ENCODE measurements around the gene LAMC2. TPM values are rescaled to one million over a fixed set of nuclear protein-coding genes. Genes with fewer than 3 reads are reported as not detected.
A peak's percentile ranks its signal among the peaks of the same experiment; 100 is the strongest.

The LAMC2 gene
- total RNA-seq, 1 donor from 2014 or later: 14.8 TPM

DNA sequence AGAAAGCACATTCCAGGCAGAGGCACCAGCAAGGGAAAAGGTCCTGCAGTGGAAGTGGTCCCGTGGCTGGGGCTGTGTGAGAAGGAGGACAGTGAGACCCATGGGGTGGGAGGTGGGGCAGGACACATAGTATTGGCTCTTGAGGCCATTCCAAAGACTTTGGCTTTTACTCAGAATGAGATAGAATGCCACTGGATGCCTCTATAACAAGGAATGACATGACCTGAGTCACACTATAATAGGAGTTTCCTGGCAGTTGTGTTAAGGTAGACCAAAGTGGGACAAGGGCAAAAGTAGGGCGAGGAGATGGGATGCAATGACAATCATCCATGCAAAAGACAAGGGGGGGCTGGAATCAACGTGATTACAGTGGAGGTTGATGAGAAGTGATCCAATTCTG is 24.7 kb upstream of the LAMC2 start:
- H3K4me3 Mint-ChIP-seq: no peak overlapping the region
- H3K36me3 Mint-ChIP-seq: peaks cover 3% of the 10 kb centered on the region
- no peak overlapping the region for H3K27ac Mint-ChIP-seq
- TF ChIP-seq, protein P1, sequence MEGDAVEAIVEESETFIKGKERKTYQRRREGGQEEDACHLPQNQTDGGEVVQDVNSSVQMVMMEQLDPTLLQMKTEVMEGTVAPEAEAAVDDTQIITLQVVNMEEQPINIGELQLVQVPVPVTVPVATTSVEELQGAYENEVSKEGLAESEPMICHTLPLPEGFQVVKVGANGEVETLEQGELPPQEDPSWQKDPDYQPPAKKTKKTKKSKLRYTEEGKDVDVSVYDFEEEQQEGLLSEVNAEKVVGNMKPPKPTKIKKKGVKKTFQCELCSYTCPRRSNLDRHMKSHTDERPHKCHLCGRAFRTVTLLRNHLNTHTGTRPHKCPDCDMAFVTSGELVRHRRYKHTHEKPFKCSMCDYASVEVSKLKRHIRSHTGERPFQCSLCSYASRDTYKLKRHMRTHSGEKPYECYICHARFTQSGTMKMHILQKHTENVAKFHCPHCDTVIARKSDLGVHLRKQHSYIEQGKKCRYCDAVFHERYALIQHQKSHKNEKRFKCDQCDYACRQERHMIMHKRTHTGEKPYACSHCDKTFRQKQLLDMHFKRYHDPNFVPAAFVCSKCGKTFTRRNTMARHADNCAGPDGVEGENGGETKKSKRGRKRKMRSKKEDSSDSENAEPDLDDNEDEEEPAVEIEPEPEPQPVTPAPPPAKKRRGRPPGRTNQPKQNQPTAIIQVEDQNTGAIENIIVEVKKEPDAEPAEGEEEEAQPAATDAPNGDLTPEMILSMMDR (conservative IDR thresholded peaks at IDR 0.05): no peak
- no peak for DNase-seq (ENCODE audit: extremely low spot score, unreplicated experiment)
- H3K27me3 Mint-ChIP-seq: peaks cover 2% of the 10 kb centered on the region
- peaks cover 19% of the 10 kb centered on the region for H3K4me1 Mint-ChIP-seq (ENCODE audit: unreplicated experiment)
- peaks cover 4% of the 10 kb centered on the region for H3K9me3 Mint-ChIP-seq

DNA sequence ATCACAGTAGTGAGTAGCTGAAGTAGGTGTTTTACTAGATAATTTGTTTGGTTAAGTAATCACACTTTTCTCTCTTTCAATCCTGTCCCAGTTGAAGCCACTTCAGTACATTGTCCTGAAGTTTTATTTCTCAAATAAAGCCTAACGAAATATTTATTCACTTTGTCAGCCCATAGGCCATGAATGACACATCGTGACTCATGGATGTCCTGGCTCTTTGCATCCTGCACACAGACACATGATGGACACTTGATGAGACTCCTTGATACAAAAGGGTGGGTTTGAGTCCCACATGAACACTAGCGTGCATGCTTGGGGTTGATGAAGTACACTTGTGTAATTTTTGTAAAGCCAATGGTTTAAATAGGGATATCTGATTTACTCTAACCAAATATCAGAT is 22.7 kb upstream of the LAMC2 start:
- Mint-ChIP-seq H3K9me3 (peaks cover 4% of the 10 kb centered on the region), H3K4me1 (ENCODE audit: unreplicated experiment) (peaks cover 26% of the 10 kb centered on the region), H3K36me3 (peaks cover 3% of the 10 kb centered on the region), H3K4me3 (no peak overlapping the region), H3K27ac (no peak overlapping the region), H3K27me3 (peaks cover 2% of the 10 kb centered on the region)
- TF ChIP-seq, protein P1 (conservative IDR thresholded peaks at IDR 0.05): no peak
- no peak for DNase-seq (ENCODE audit: extremely low spot score, unreplicated experiment)

DNA sequence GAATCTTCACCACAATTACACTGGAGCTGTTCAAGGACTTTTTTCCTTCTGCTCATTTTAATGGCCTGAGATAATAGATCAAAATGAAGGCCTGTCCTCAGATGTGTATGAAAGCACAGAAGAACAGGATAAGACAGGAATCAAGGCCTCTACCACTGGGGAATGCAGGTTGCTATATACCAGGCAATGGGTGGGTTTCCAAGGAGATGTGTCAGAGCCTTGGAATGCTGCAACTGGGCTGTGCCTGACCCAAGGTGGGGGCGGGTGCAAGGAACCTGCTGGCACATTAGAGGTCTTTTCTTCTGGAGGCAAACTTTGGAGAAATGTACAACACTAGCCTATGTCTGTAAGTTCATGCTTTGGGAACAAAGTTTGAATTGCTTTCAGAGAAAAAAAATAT is 21.7 kb upstream of the LAMC2 start:
- Mint-ChIP-seq H3K9me3 (peaks cover 4% of the 10 kb centered on the region), H3K4me3 (peak overlapping the region; percentile 9), H3K4me1 (ENCODE audit: unreplicated experiment) (peaks cover 23% of the 10 kb centered on the region), H3K27me3 (peaks cover 2% of the 10 kb centered on the region), H3K36me3 (peaks cover 3% of the 10 kb centered on the region), H3K27ac (peak overlapping the region; percentile 77)
- TF ChIP-seq, protein P1 (conservative IDR thresholded peaks at IDR 0.05): no peak
- DNase-seq (ENCODE audit: extremely low spot score, unreplicated experiment): no peak

DNA sequence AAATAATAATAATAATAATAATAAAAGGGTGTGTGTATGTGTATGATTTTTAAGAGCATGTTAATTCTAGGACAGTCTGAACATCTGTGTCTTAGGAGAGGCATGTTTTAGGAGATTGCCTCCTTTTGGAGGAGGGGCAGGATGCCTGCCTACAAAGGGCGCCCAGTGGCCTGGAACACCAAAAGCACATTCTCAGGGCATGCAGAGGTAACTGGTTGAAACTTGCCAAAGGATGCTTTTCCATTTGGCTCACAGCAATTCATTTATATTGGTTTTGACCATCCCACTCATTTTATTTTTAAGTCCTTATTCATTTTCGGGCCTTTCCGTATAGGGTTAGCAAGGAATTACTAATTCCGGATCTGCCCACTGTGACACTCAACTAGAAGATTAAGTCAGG is 21.1 kb upstream of the LAMC2 start:
- Mint-ChIP-seq H3K27ac (peak overlapping the region; percentile 77), H3K36me3 (peaks cover 2% of the 10 kb centered on the region)
- no peak for DNase-seq (ENCODE audit: extremely low spot score, unreplicated experiment)

DNA sequence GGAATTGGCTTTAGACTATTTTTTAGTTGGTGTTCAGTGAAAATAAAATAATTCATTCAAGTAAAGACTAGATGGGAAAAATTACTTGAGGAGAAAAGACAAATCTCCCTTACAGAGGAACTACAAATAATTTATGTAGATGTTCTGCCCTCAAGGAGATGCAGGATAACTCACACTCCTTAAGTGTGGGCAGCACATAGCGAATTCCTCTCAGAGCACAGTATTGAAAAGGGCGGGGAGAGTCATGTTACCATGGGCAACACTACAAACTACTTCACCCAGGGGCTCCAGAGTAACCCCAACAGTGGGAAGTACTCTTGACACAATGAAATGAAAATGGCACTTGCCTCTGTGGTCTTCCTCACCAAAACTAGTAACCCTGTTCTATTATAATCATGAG is 20.6 kb upstream of the LAMC2 start:
- Mint-ChIP-seq H3K4me3 (no peak overlapping the region), H3K27me3 (no peaks in the 10 kb centered on the region), H3K4me1 (ENCODE audit: unreplicated experiment) (peaks cover 16% of the 10 kb centered on the region), H3K36me3 (no peaks in the 10 kb centered on the region), H3K27ac (peak overlapping the region; percentile 77), H3K9me3 (no peaks in the 10 kb centered on the region)
- TF ChIP-seq, protein P1 (conservative IDR thresholded peaks at IDR 0.05): no peak
- DNase-seq (ENCODE audit: extremely low spot score, unreplicated experiment): no peak

More for the DNA sequence above, 21.1 kb upstream of the LAMC2 start:
- peaks cover 2% of the 10 kb centered on the region for H3K9me3 Mint-ChIP-seq
- H3K27me3 Mint-ChIP-seq: peaks cover 1% of the 10 kb centered on the region
- TF ChIP-seq, protein P1 (conservative IDR thresholded peaks at IDR 0.05): no peak
- no peak overlapping the region for H3K4me3 Mint-ChIP-seq
- H3K4me1 Mint-ChIP-seq (ENCODE audit: unreplicated experiment): peaks cover 17% of the 10 kb centered on the region

DNA sequence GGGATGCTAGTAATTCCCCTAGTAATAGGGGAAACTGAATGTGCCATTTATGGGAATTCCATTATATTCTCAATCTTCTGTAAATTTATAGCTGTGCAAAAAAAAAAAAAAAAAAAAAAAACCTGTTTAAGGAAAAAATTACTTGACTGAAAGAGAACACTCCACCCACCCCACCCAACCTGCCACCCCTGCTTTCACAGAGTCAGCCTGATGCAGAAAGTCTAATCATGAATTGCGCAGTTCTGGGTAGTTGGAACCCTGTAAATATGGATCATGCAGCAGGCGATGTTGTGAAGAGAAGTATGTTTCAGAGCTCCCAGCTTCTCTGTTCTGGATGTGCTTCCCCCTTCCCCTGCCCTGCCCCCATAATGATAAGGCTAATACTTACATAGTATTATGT is 19.6 kb upstream of the LAMC2 start:
- TF ChIP-seq, protein P1 (conservative IDR thresholded peaks at IDR 0.05): no peak
- H3K36me3 Mint-ChIP-seq: no peaks in the 10 kb centered on the region
- no peak for DNase-seq (ENCODE audit: extremely low spot score, unreplicated experiment)
- H3K27me3 Mint-ChIP-seq: no peaks in the 10 kb centered on the region
- no peaks in the 10 kb centered on the region for H3K9me3 Mint-ChIP-seq
- H3K27ac Mint-ChIP-seq: no peak overlapping the region
- H3K4me1 Mint-ChIP-seq (ENCODE audit: unreplicated experiment): peaks cover 16% of the 10 kb centered on the region
- no peak overlapping the region for H3K4me3 Mint-ChIP-seq

All from type B pancreatic cell (in vitro differentiated cells).